Upper lobe of right lung (tissue), 1 donor: ENCODE results near the gene ZNF485. TPM values are rescaled to one million over a fixed set of nuclear protein-coding genes. Genes with fewer than 3 reads are reported as not detected.
"Not testable (repeated sequence)": the region's sequence is repeated elsewhere in the genome, so short reads cannot be mapped to it uniquely, and the experiment has no call there.

ENCODE experiments used
- ATAC-seq: fragments of 200-7000 bp; cut with Tn5 transposase; one replicate; pipeline ENCODE4 v1.9.1; 2020; ENCODE audit warnings: mild to moderate bottlenecking, moderate library complexity
- DNase-seq: peaks from one replicate; pipeline ENCODE4 v3.0.0-alpha.2; 2020
- H3K27ac ChIP-seq: fragments of 200-600 bp; one replicate; pipeline ENCODE4 v1.8.0; 2022
- H3K27me3 ChIP-seq: fragments of 200-600 bp; one replicate; pipeline ENCODE4 v1.8.0; 2022; ENCODE audit warnings: mild to moderate bottlenecking
- H3K36me3 ChIP-seq: fragments of 200-600 bp; one replicate; pipeline ENCODE4 v1.8.0; 2022
- H3K4me1 ChIP-seq: fragments of 200-600 bp; one replicate; pipeline ENCODE4 v1.8.0; 2022
- H3K4me3 ChIP-seq: fragments of 200-600 bp; one replicate; pipeline ENCODE4 v1.8.0; 2022; ENCODE audit warnings: mild to moderate bottlenecking
- H3K9me3 ChIP-seq: fragments of 200-600 bp; one replicate; pipeline ENCODE4 v1.8.0; 2022
- CTCF ChIP-seq: fragments of 200-600 bp; IDR thresholded peaks from one replicate; pipeline ENCODE4 v1.8.0; 2022; ENCODE audit warnings: antibody characterized with exemption
- intact Hi-C: fragments of 100-400 bp; cut with DNase I; formaldehyde crosslinking; loops from one replicate; pipeline ENCODE4 v1.11.0; 2022
- total RNA-seq: library from RNA; stranded (reverse); fragmentation: NEBNext Ultra II Directional; extraction: Animal tissue kit (Norgen Biotek cat#: 25700); gene quantifications from one replicate; pipeline ENCODE4 v1.2.1, GENCODE V29; 2021
- donor health status: DM: no; HTN: yes; CAD: no; lungs with severe emphysema.

Gene ZNF485
- total RNA-seq, 1 donor from 2014 or later = 3.4 TPM

GRCh38 chr10:43627942-43628341 is 21.7 kb downstream of the ZNF485 start:
- DNase-seq (no peak), ATAC-seq (no peak)
- intact Hi-C loops = no loop called here
- Histone ChIP-seq H3K4me1 (no peaks in the 10 kb centered on the region), H3K27me3 (no peaks in the 10 kb centered on the region), H3K27ac (no peak overlapping the region), H3K36me3 (no peaks in the 10 kb centered on the region), H3K9me3 (no peaks in the 10 kb centered on the region), H3K4me3 (no peak overlapping the region)
- no peak for TF ChIP-seq CTCF

GRCh38 chr10:43628956-43629355 is 22.7 kb downstream of the ZNF485 start:
- no peak for TF ChIP-seq CTCF
- H3K4me3 ChIP-seq = no peak overlapping the region
- intact Hi-C loops = no loop called here
- DNase-seq = no peak
- H3K4me1 ChIP-seq = no peaks in the 10 kb centered on the region
- no peaks in the 10 kb centered on the region for H3K27me3 ChIP-seq
- H3K36me3 ChIP-seq = no peaks in the 10 kb centered on the region
- no peaks in the 10 kb centered on the region for H3K9me3 ChIP-seq
- no peak overlapping the region for H3K27ac ChIP-seq
- no peak for ATAC-seq

GRCh38 chr10:43635816-43636215 is 29.6 kb downstream of the ZNF485 start:
- intact Hi-C loops, H3K4me3 ChIP-seq, H3K36me3 ChIP-seq, H3K27me3 ChIP-seq, DNase-seq, H3K27ac ChIP-seq, ATAC-seq, H3K4me1 ChIP-seq: not testable (repeated sequence)
- peaks cover 18% of the 10 kb centered on the region for H3K9me3 ChIP-seq

GRCh38 chr10:43640603-43641002 is 34.4 kb downstream of the ZNF485 start:
- intact Hi-C loops = no loop called here
- TF ChIP-seq CTCF = no peak
- H3K27ac ChIP-seq = no peak overlapping the region
- H3K4me3 ChIP-seq = no peak overlapping the region
- H3K27me3 ChIP-seq = no peaks in the 10 kb centered on the region
- no peaks in the 10 kb centered on the region for H3K4me1 ChIP-seq
- H3K9me3 ChIP-seq = peaks cover 59% of the 10 kb centered on the region
- ATAC-seq (no peak), DNase-seq (no peak)
- H3K36me3 ChIP-seq = peaks cover 19% of the 10 kb centered on the region

- TF ChIP-seq CTCF = no peak
- no peak for ATAC-seq
- peaks cover 23% of the 10 kb centered on the region for H3K36me3 ChIP-seq
- H3K27me3 ChIP-seq = no peaks in the 10 kb centered on the region
- H3K4me1 ChIP-seq = peaks cover 8% of the 10 kb centered on the region
- DNase-seq = no peak
- no peak overlapping the region for H3K4me3 ChIP-seq
- no peak overlapping the region for H3K27ac ChIP-seq
- intact Hi-C loops = no loop called here
- peaks cover 54% of the 10 kb centered on the region for H3K9me3 ChIP-seq
These were observed 38.0 kb downstream of the ZNF485 start for GRCh38 chr10:43644252-43644651.

GRCh38 chr10:43645866-43646265 is 39.6 kb downstream of the ZNF485 start:
- no peaks in the 10 kb centered on the region for H3K27me3 ChIP-seq
- peaks cover 23% of the 10 kb centered on the region for H3K36me3 ChIP-seq
- DNase-seq (no peak), ATAC-seq (no peak)
- intact Hi-C loops = no loop called here
- no peak overlapping the region for H3K4me3 ChIP-seq
- H3K27ac ChIP-seq = no peak overlapping the region
- peaks cover 8% of the 10 kb centered on the region for H3K4me1 ChIP-seq
- H3K9me3 ChIP-seq = peaks cover 48% of the 10 kb centered on the region
- no peak for TF ChIP-seq CTCF
